Activated CD8-positive, alpha-beta memory T cell treated with anti-CD3 and anti-CD28 coated beads, Interleukin-2, amount 50 U/mL, for 1 hour (primary cell): ENCODE results near the gene TBCD.
A peak's percentile ranks its signal among the peaks of the same experiment; 100 is the strongest.

Experiments
- DNase-seq: peaks from one replicate; pipeline ENCODE4 v3.0.0-alpha.2; 2020; ENCODE audit errors: extremely low read depth

TBCD gene

GRCh38 chr17:82856361-82856760 is 104.5 kb downstream of the TBCD start:
- no peak for DNase-seq

GRCh38 chr17:82858376-82859126 is 106.7 kb downstream of the TBCD start:
- no peak for DNase-seq

- DNase-seq = peak; percentile 20
Observed at GRCh38 chr17:82859431-82860403, 107.9 kb downstream of the TBCD start.

- DNase-seq = no peak
Observed at GRCh38 chr17:82860606-82861392, 108.9 kb downstream of the TBCD start.

- DNase-seq = no peak
Observed at GRCh38 chr17:82861393-82861775, 109.5 kb downstream of the TBCD start.

GRCh38 chr17:82862191-82862590 is 110.3 kb downstream of the TBCD start:
- DNase-seq = no peak

GRCh38 chr17:82862737-82863382 is 111.0 kb downstream of the TBCD start:
- no peak for DNase-seq

GRCh38 chr17:82863383-82863940 is 111.6 kb downstream of the TBCD start:
- no peak for DNase-seq

GRCh38 chr17:82863941-82864712 is 112.3 kb downstream of the TBCD start:
- DNase-seq = peak; percentile 82

GRCh38 chr17:82864713-82865248 is 112.9 kb downstream of the TBCD start:
- DNase-seq = no peak

- no peak for DNase-seq
Observed at GRCh38 chr17:82865274-82865673, 113.4 kb downstream of the TBCD start.

GRCh38 chr17:82865774-82866395 is 114.0 kb downstream of the TBCD start:
- DNase-seq = no peak

- no peak for DNase-seq
Observed at GRCh38 chr17:82866590-82867191, 114.8 kb downstream of the TBCD start.

GRCh38 chr17:82867763-82868325 is 116.0 kb downstream of the TBCD start:
- DNase-seq = no peak

GRCh38 chr17:82868715-82869131 is 116.9 kb downstream of the TBCD start:
- DNase-seq = no peak

GRCh38 chr17:82869536-82869935 is 117.7 kb downstream of the TBCD start:
- DNase-seq = no peak

GRCh38 chr17:82870091-82870491 is 118.2 kb downstream of the TBCD start:
- no peak for DNase-seq

GRCh38 chr17:82870541-82870940 is 118.7 kb downstream of the TBCD start:
- no peak for DNase-seq
